Progenitor cell of endocrine pancreas (in vitro differentiated cells): Measurements from ENCODE around the gene USP11. TPM values are rescaled to one million over a fixed set of nuclear protein-coding genes. Genes with fewer than 3 reads are reported as not detected.
"Not testable (repeated sequence)": the region's sequence is repeated elsewhere in the genome, so short reads cannot be mapped to it uniquely, and the experiment has no call there.

Experiments used
- DNase-seq: peaks from one replicate; pipeline ENCODE4 v3.0.0; 2021; ENCODE audit warnings: low spot score; ENCODE audit not compliant: unreplicated experiment
- H3K27ac Mint-ChIP-seq: 2 replicates; pipeline ENCODE4 v1.8.0; 2021; ENCODE audit warnings: mild to moderate bottlenecking, moderate library complexity, mixed read lengths
- H3K27me3 Mint-ChIP-seq: 2 replicates; pipeline ENCODE4 v1.8.0; 2021; ENCODE audit warnings: mixed read lengths
- H3K36me3 Mint-ChIP-seq: 2 replicates; pipeline ENCODE4 v1.8.0; 2022; ENCODE audit warnings: mixed read lengths; ENCODE audit not compliant: insufficient read depth
- H3K4me1 Mint-ChIP-seq: 2 replicates; pipeline ENCODE4 v1.8.0; 2021; ENCODE audit warnings: low read depth, mixed read lengths
- H3K4me3 Mint-ChIP-seq: 2 replicates; pipeline ENCODE4 v1.8.0; 2021; ENCODE audit warnings: low read depth, mild to moderate bottlenecking, moderate library complexity, mixed read lengths
- H3K9me3 Mint-ChIP-seq: 2 replicates; pipeline ENCODE4 v1.8.0; 2021; ENCODE audit warnings: low read depth, mixed read lengths
- total RNA-seq: library from RNA; stranded (reverse); gene quantifications from 2 replicates; pipeline ENCODE4 v1.2.1, GENCODE V29; 2021
- TF ChIP-seq, protein P1 (sequence below): fragments of 200-600 bp; sonication (generic); IDR thresholded peaks from one replicate; pipeline ENCODE4 v1.5.0; 2021; ENCODE audit warnings: antibody characterized with exemption, mild to moderate bottlenecking; ENCODE audit not compliant: unreplicated experiment

USP11 gene
- total RNA-seq, 1 donor from 2014 or later = 267 TPM

GRCh38 chrX:47247999-47248320 lies 15.2 kb downstream of the USP11 start:
- TF ChIP-seq, protein P1, sequence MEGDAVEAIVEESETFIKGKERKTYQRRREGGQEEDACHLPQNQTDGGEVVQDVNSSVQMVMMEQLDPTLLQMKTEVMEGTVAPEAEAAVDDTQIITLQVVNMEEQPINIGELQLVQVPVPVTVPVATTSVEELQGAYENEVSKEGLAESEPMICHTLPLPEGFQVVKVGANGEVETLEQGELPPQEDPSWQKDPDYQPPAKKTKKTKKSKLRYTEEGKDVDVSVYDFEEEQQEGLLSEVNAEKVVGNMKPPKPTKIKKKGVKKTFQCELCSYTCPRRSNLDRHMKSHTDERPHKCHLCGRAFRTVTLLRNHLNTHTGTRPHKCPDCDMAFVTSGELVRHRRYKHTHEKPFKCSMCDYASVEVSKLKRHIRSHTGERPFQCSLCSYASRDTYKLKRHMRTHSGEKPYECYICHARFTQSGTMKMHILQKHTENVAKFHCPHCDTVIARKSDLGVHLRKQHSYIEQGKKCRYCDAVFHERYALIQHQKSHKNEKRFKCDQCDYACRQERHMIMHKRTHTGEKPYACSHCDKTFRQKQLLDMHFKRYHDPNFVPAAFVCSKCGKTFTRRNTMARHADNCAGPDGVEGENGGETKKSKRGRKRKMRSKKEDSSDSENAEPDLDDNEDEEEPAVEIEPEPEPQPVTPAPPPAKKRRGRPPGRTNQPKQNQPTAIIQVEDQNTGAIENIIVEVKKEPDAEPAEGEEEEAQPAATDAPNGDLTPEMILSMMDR = no peak
- no peak for DNase-seq

DNA sequence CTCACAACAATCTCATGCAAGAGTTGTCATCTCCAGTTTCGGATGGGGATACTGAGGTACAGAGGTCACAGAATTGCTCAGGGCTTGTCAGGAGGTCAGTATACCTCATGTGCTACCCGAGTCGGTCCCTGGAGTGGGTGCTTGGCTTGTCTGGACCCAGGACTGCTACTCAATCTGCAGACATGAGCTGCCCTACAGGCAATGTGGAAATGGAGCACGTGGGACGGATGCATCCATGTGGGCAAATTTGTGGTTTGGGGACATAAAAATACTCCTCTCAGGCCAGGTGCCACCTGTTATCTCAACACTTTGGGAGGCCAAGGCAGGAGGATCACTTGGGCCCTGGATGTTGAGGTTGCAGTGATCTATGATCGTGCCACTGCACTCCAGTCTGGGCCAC lies 15.8 kb downstream of the USP11 start:
- no peaks in the 10 kb centered on the region for H3K27me3 Mint-ChIP-seq
- H3K4me3 Mint-ChIP-seq = no peak overlapping the region
- TF ChIP-seq, protein P1 = no peak
- H3K4me1 Mint-ChIP-seq = peaks cover 2% of the 10 kb centered on the region
- peaks cover 32% of the 10 kb centered on the region for H3K36me3 Mint-ChIP-seq
- H3K9me3 Mint-ChIP-seq = no peaks in the 10 kb centered on the region
- peak overlapping the region; percentile 71 for H3K27ac Mint-ChIP-seq
- no peak for DNase-seq

More at GRCh38 chrX:47247999-47248320, 15.2 kb downstream of the USP11 start:
- H3K27me3 Mint-ChIP-seq = no peaks in the 10 kb centered on the region
- peaks cover 2% of the 10 kb centered on the region for H3K4me1 Mint-ChIP-seq
- H3K4me3 Mint-ChIP-seq = no peak overlapping the region
- peak overlapping the region; percentile 33 for H3K27ac Mint-ChIP-seq
- H3K36me3 Mint-ChIP-seq = peaks cover 34% of the 10 kb centered on the region
- no peaks in the 10 kb centered on the region for H3K9me3 Mint-ChIP-seq

DNA sequence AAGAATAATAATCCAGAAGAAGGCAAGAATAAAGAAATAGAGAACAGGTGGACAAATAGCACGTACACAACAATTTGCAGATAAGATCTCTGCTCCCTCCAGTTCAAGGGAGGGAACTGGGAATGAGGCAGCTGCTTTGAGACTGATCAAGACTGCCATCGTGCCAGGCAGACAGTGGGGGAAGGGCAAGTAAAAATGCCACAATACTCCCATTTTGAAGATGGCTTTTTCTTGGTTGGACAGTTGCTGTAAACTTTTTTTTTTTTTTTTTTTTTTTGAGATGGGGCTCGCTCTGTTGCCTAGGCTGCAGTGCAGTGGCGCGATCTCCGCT lies 17.2 kb downstream of the USP11 start:
- Mint-ChIP-seq H3K4me3 (no peak overlapping the region), H3K4me1 (peaks cover 4% of the 10 kb centered on the region), H3K9me3 (peaks cover 10% of the 10 kb centered on the region), H3K27ac (no peak overlapping the region), H3K36me3 (peaks cover 24% of the 10 kb centered on the region), H3K27me3 (no peaks in the 10 kb centered on the region)
- no peak for DNase-seq
- TF ChIP-seq, protein P1 = no peak

- DNase-seq, H3K4me1 Mint-ChIP-seq, H3K4me3 Mint-ChIP-seq, H3K27ac Mint-ChIP-seq, H3K27me3 Mint-ChIP-seq, H3K36me3 Mint-ChIP-seq: not testable (repeated sequence)
- peaks cover 19% of the 10 kb centered on the region for H3K9me3 Mint-ChIP-seq
These were observed 24.8 kb downstream of the USP11 start for GRCh38 chrX:47257620-47258019.

- H3K36me3 Mint-ChIP-seq = no peaks in the 10 kb centered on the region
- TF ChIP-seq, protein P1 = no peak
- H3K9me3 Mint-ChIP-seq = peaks cover 2% of the 10 kb centered on the region
- H3K4me3 Mint-ChIP-seq = no peak overlapping the region
- H3K27ac Mint-ChIP-seq = no peak overlapping the region
- DNase-seq = no peak
- H3K27me3 Mint-ChIP-seq = no peaks in the 10 kb centered on the region
- H3K4me1 Mint-ChIP-seq = no peaks in the 10 kb centered on the region
These were observed 31.8 kb downstream of the USP11 start for GRCh38 chrX:47264483-47265173.

- Mint-ChIP-seq H3K27ac (no peak overlapping the region), H3K9me3 (peaks cover 2% of the 10 kb centered on the region), H3K27me3 (no peaks in the 10 kb centered on the region), H3K4me3 (no peak overlapping the region), H3K36me3 (no peaks in the 10 kb centered on the region), H3K4me1 (no peaks in the 10 kb centered on the region)
- TF ChIP-seq, protein P1 = no peak
- no peak for DNase-seq
These were observed 33.8 kb downstream of the USP11 start for GRCh38 chrX:47266643-47267042.
